ENCODE results near the gene FMNL2. TPM values are rescaled to one million over a fixed set of nuclear protein-coding genes. Genes with fewer than 3 reads are reported as not detected.

Gene FMNL2
- total and polyA plus RNA-seq, 2 experiments from 2014 or later: 4.4 to 18.6 TPM

- Histone ChIP-seq H3K4me3 (no peak overlapping the region), H3K79me2 (ENCODE audit: insufficient read depth) (peaks cover 87% of the 10 kb centered on the region), H3K4me2 (ENCODE audit: unreplicated experiment) (no peak overlapping the region), H3K27me3 (replicated peaks; ENCODE audit: insufficient read depth) (no peaks in the 10 kb centered on the region), H3K9me2 (ENCODE audit: insufficient read depth) (no peaks in the 10 kb centered on the region), H3K36me3 (ENCODE audit: low read depth) (no peaks in the 10 kb centered on the region), H2AFZ (no peak overlapping the region), H3K27ac (no peak overlapping the region), H3F3A (ENCODE audit: insufficient read depth) (no peaks in the 10 kb centered on the region), H3K9me3 (ENCODE audit: low read depth) (no peaks in the 10 kb centered on the region), H4K20me1 (ENCODE audit: insufficient read depth) (no peaks in the 10 kb centered on the region), H3K9ac (no peak overlapping the region), H3K4me1 (ENCODE audit: insufficient read depth) (peaks cover 17% of the 10 kb centered on the region)
- no peak for DNase-seq
- 90 to 100% methylated on average over 2 of the region's 2 CpGs for WGBS, 2 experiments (ENCODE audit: low coverage in 1 of 2, low lambda C conversion rate in 2 of 2, missing lambda C conversion rate in 2 of 2)
- in situ Hi-C loops (cut with MboI): no loop called here
- TF ChIP-seq EZH2 (IDR thresholded peaks at IDR 0.05; ENCODE audit: insufficient read depth, poor library complexity, severe bottlenecking): no peak
- TF ChIP-seq EZH2phosphoT487 (IDR thresholded peaks at IDR 0.05; ENCODE audit: insufficient read depth, low read depth): no peak
Measured at GRCh38 chr2:152488075-152488474, 153.1 kb downstream of the FMNL2 start.

DNA sequence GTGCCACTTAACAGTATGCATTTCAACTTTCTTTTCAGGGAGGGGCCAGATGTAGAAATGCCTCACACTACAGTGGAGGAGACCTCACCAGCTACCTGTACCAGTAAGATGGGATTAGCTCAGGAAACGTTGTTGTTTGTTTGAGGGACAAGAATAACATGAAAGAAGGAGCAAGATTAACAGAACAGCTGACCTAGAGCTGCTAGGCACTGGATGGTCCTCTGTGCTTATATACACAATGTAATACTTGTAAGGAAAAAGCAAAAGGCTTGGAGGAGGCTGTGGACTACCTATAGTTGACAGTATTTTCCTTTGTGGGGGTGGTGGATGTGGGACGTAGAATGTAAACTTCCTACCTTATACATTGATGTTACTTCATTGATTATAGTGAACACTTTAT, 154.4 kb downstream of the FMNL2 start:
- no peak overlapping the region for H2AFZ ChIP-seq
- no peaks in the 10 kb centered on the region for H3K27me3 ChIP-seq (replicated peaks; ENCODE audit: insufficient read depth)
- H3K4me3 ChIP-seq: no peak overlapping the region
- in situ Hi-C loops (cut with MboI): no loop called here
- no peaks in the 10 kb centered on the region for H3K9me2 ChIP-seq (ENCODE audit: insufficient read depth)
- no peaks in the 10 kb centered on the region for H4K20me1 ChIP-seq (ENCODE audit: insufficient read depth)
- TF ChIP-seq EZH2 (IDR thresholded peaks at IDR 0.05; ENCODE audit: insufficient read depth, poor library complexity, severe bottlenecking) (no peak), EZH2phosphoT487 (IDR thresholded peaks at IDR 0.05; ENCODE audit: insufficient read depth, low read depth) (no peak)
- no peak overlapping the region for H3K9ac ChIP-seq
- peaks cover 20% of the 10 kb centered on the region for H3K4me1 ChIP-seq (ENCODE audit: insufficient read depth)
- no peak overlapping the region for H3K27ac ChIP-seq
- no peaks in the 10 kb centered on the region for H3K36me3 ChIP-seq (ENCODE audit: low read depth)
- H3K4me2 ChIP-seq (ENCODE audit: unreplicated experiment): no peak overlapping the region
- H3K79me2 ChIP-seq (ENCODE audit: insufficient read depth): peaks cover 87% of the 10 kb centered on the region
- no peaks in the 10 kb centered on the region for H3K9me3 ChIP-seq (ENCODE audit: low read depth)
- no peak for DNase-seq
- WGBS, 2 experiments (ENCODE audit: low coverage in 1 of 2, low lambda C conversion rate in 2 of 2, missing lambda C conversion rate in 2 of 2): 98 to 100% methylated on average over 2 of the region's 2 CpGs
- no peaks in the 10 kb centered on the region for H3F3A ChIP-seq (ENCODE audit: insufficient read depth)

DNA sequence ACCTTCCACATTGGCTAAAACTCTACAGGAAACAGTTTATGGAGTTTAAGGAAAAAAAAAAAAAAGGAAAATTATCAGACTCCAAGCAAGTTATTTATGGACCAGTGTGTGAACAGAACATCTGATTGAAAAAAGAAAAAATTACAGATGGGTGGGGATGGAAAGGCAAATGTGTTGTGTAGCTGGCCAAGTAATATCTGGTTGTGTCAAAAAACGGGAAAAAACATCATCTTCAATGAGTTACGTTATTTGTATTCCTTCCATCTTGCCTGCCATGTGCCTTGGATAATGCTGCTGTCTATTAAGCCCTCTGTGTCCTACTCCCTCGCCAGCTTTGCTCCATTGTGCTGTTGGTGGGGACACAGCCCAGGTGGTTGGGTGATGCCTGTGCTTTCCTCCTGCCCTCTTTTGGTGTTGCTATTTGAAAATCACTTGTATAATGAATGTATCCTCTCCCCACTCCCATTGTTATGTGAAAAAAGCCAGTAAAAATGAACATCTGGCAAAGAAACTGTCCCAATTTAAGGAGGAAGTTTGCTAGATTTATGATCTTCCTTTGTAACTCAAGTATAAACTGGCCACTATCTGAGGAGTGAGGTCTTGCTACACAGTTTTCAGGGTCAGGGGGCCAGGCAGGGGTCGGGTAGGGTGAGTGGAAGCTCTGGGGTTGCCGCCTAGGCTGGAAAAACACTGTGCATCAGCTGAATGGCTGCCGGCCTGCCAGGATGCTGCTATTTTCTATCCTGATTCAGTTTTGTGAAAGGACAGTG, 155.9 kb downstream of the FMNL2 start:
- Histone ChIP-seq H3K4me3 (no peak overlapping the region), H3K9me2 (ENCODE audit: insufficient read depth) (no peaks in the 10 kb centered on the region), H3K4me2 (ENCODE audit: unreplicated experiment) (no peak overlapping the region), H3K4me1 (ENCODE audit: insufficient read depth) (peaks cover 20% of the 10 kb centered on the region), H3K9me3 (ENCODE audit: low read depth) (no peaks in the 10 kb centered on the region), H3K36me3 (ENCODE audit: low read depth) (no peaks in the 10 kb centered on the region), H3K9ac (no peak overlapping the region), H3K27ac (no peak overlapping the region), H2AFZ (peak overlapping the region; percentile 46), H3K27me3 (replicated peaks; ENCODE audit: insufficient read depth) (no peaks in the 10 kb centered on the region), H3F3A (ENCODE audit: insufficient read depth) (no peaks in the 10 kb centered on the region), H4K20me1 (ENCODE audit: insufficient read depth) (no peaks in the 10 kb centered on the region), H3K79me2 (ENCODE audit: insufficient read depth) (peaks cover 85% of the 10 kb centered on the region)
- in situ Hi-C loops (cut with MboI): no loop called here
- WGBS, 2 experiments (ENCODE audit: low coverage in 1 of 2, low lambda C conversion rate in 2 of 2, missing lambda C conversion rate in 2 of 2): 37 to 39% methylated on average over 6 of the region's 6 CpGs
- no peak for DNase-seq
- TF ChIP-seq EZH2phosphoT487 (IDR thresholded peaks at IDR 0.05; ENCODE audit: insufficient read depth, low read depth) (no peak), EZH2 (IDR thresholded peaks at IDR 0.05; ENCODE audit: insufficient read depth, poor library complexity, severe bottlenecking) (no peak)

- Histone ChIP-seq H4K20me1 (ENCODE audit: insufficient read depth) (no peaks in the 10 kb centered on the region), H3K4me1 (ENCODE audit: insufficient read depth) (peaks cover 20% of the 10 kb centered on the region), H3K4me2 (ENCODE audit: unreplicated experiment) (peak overlapping the region; percentile 27), H3K36me3 (ENCODE audit: low read depth) (no peaks in the 10 kb centered on the region), H3K79me2 (ENCODE audit: insufficient read depth) (peaks cover 85% of the 10 kb centered on the region), H3K27ac (no peak overlapping the region), H2AFZ (peak overlapping the region; percentile 33), H3K27me3 (replicated peaks; ENCODE audit: insufficient read depth) (no peaks in the 10 kb centered on the region), H3K4me3 (peak overlapping the region; percentile 16; the same call in 1 of the 2 replicates), H3K9me2 (ENCODE audit: insufficient read depth) (no peaks in the 10 kb centered on the region), H3K9me3 (ENCODE audit: low read depth) (no peaks in the 10 kb centered on the region), H3K9ac (no peak overlapping the region), H3F3A (ENCODE audit: insufficient read depth) (no peaks in the 10 kb centered on the region)
- TF ChIP-seq EZH2 (IDR thresholded peaks at IDR 0.05; ENCODE audit: insufficient read depth, poor library complexity, severe bottlenecking): no peak
- TF ChIP-seq EZH2phosphoT487 (IDR thresholded peaks at IDR 0.05; ENCODE audit: insufficient read depth, low read depth): no peak
- in situ Hi-C loops (cut with MboI): no loop called here
- 29 to 33% methylated on average over 5 of the region's 5 CpGs for WGBS, 2 experiments (ENCODE audit: low coverage in 1 of 2, low lambda C conversion rate in 2 of 2, missing lambda C conversion rate in 2 of 2)
- DNase-seq: no peak
Measured at GRCh38 chr2:152492131-152492530, 157.2 kb downstream of the FMNL2 start.
